ENCODE measurements around the gene NTM.

GRCh38 chr11:131518305-131518838 lies 148.0 kb downstream of the NTM start:
- no peak for TF ChIP-seq POLR2A (IDR thresholded peaks at IDR 0.05)
- TF ChIP-seq CTCF (IDR thresholded peaks at IDR 0.05): no peak

Measured in adrenal gland (tissue), 5 donors.